Measurements from ENCODE around the gene DNMT3L. TPM values are rescaled to one million over a fixed set of nuclear protein-coding genes. Genes with fewer than 3 reads are reported as not detected.
A peak's percentile ranks its signal among the peaks of the same experiment; 100 is the strongest.
"Not testable (repeated sequence)": the region's sequence is repeated elsewhere in the genome, so short reads cannot be mapped to it uniquely, and the experiment has no call there.

The DNMT3L gene
- total RNA-seq, 4 donors from 2014 or later = not detected

GRCh38 chr21:44223334-44223733, 38.4 kb downstream of the DNMT3L start:
- H3K27ac ChIP-seq, H3K27me3 ChIP-seq, H3K4me3 ChIP-seq, DNase-seq, H3K9me3 ChIP-seq, H3K4me1 ChIP-seq, H3K36me3 ChIP-seq: not testable (repeated sequence)

DNA sequence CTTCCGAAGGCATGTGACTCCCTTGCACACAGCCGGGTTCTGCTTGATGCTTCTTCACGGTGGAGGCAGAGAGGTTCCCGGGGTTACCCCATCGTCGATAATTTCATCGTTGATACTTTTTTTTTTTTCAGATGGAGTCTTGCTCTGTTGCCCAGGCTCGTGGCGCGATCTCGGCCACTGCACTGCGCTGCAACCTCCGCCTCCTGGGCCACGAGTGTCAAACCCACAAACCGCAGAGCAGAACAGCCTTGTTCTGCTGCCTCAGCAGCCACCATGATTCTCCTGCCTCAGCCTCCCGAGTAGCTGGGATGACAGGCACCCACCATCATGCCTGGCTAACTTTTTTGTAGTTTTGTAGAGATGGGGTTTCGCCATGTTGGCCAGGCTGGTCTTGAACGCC, 41.0 kb downstream of the DNMT3L start:
- not testable (repeated sequence) for H3K4me1 ChIP-seq, H3K9me3 ChIP-seq

GRCh38 chr21:44218461-44218860, 43.2 kb downstream of the DNMT3L start:
- H3K9me3 ChIP-seq, H3K27me3 ChIP-seq, H3K27ac ChIP-seq, H3K4me1 ChIP-seq, H3K4me3 ChIP-seq, H3K36me3 ChIP-seq, DNase-seq: not testable (repeated sequence)

More for the DNA sequence above, 41.0 kb downstream of the DNMT3L start:
- H3K4me3 ChIP-seq, DNase-seq, H3K27ac ChIP-seq, H3K27me3 ChIP-seq, H3K36me3 ChIP-seq: not testable (repeated sequence)

- not testable (repeated sequence) for H3K4me3 ChIP-seq, H3K36me3 ChIP-seq, H3K9me3 ChIP-seq, H3K4me1 ChIP-seq, DNase-seq, H3K27me3 ChIP-seq, H3K27ac ChIP-seq
Observed at GRCh38 chr21:44211978-44212377, 49.7 kb downstream of the DNMT3L start.

- H3K36me3 ChIP-seq, H3K27me3 ChIP-seq, H3K9me3 ChIP-seq, DNase-seq, H3K4me3 ChIP-seq, H3K4me1 ChIP-seq, H3K27ac ChIP-seq: not testable (repeated sequence)
Observed at GRCh38 chr21:44211574-44211973, 50.1 kb downstream of the DNMT3L start.

DNA sequence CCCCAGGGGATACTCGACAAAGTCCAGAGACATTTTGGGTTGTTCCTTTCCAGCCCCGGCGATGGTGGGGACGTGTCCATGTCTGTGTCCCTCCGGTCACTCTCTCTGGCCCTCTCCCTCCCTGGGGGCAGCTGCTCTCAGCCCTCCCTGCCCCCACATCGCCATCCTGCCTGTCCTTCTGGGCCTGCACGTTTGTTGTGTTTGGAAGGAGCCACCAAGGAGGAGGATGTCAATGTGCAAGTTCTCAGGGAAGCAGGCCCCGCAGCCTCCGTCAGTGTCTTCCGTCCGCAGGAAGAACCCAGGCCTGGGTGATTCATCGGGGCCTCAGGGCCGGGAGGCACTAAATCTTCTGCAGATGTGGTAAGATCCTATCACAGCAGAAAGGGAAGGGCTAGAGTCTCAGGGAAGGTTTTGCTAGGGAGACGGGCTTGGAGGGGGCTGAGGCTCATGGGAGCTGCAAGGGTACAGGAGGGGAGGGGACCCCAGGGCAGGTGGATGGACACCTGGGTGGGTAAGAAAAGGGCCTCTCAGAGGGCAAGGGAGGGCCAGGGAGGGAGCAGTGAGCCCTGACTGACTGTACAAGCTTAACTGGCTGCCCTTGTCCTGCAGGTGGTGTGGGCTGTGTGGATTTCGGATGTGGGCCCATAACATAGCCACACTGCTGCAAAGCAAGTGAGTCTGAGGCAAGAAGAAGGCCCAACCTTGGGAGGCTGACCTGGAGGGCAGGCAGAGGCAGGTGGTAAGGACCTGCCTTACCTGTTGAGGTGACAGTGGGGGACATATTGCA, 53.6 kb downstream of the DNMT3L start:
- not testable (repeated sequence) for H3K4me1 ChIP-seq, H3K4me3 ChIP-seq, H3K27me3 ChIP-seq, H3K36me3 ChIP-seq, H3K9me3 ChIP-seq
- peak in 2 of 3 donors; percentile 16 to 46 for DNase-seq
- peak overlapping the region in 1 of 4 donors; percentile 66 for H3K27ac ChIP-seq

DNA sequence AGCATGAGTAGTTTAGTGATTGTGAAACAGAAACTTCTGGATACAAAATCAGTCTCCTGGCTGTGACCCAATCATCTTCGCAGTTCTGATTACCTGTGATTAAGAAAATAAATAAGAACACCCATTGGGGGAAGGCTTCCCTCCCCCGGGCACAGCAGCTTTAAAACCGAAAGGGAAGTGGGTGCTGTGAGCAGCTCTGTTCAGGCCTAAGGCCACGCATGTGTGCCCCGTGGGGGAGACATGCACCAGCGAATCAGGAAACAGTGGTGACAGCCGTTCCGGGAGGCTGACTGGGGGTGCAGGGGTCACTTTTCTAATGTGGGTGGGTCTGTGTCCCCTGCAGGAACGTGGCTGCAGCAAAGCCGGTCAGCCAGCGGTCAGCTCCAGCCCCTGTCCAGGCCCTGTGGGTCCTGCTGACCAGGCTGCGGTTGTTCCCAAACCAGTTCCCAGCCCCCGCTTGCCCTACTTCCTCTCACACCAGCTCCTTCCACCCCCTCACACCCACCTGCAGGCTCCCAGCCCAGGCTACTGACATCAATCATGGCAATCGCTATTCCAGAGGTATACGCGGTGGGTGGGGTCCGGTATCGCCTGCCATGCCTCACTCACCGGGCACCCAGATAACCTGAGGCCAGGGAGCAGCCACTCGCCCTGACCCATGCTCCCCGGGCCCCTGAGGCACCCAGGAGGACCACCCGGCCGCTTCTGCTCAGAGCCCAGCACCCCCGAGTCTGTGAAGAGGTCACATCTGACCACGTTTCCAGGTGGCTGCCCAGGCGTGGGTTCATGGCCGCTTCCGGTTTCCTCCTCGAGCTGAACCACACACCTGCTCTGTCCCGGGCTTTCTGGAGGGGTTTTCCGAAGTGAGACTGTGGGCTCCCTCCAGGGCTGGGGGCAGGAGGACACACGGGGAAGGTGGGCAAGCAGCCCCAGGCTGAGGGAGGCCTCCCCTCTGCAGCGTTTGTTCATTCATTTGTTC, 54.7 kb downstream of the DNMT3L start:
- not testable (repeated sequence) for H3K9me3 ChIP-seq, H3K27me3 ChIP-seq, DNase-seq, H3K4me1 ChIP-seq, H3K4me3 ChIP-seq, H3K27ac ChIP-seq, H3K36me3 ChIP-seq

GRCh38 chr21:44206187-44206586, 55.5 kb downstream of the DNMT3L start:
- not testable (repeated sequence) for H3K27me3 ChIP-seq, H3K27ac ChIP-seq, DNase-seq, H3K4me3 ChIP-seq, H3K36me3 ChIP-seq, H3K4me1 ChIP-seq, H3K9me3 ChIP-seq

GRCh38 chr21:44202590-44203299, 59.0 kb downstream of the DNMT3L start:
- not testable (repeated sequence) for DNase-seq, H3K27ac ChIP-seq, H3K4me3 ChIP-seq, H3K4me1 ChIP-seq, H3K36me3 ChIP-seq, H3K9me3 ChIP-seq, H3K27me3 ChIP-seq

- not testable (repeated sequence) for H3K27ac ChIP-seq
- peak in 1 of 3 donors; percentile 37 for DNase-seq
Observed at GRCh38 chr21:44199997-44200396, 61.7 kb downstream of the DNMT3L start.

More at GRCh38 chr21:44199997-44200396, 61.7 kb downstream of the DNMT3L start:
- not testable (repeated sequence) for H3K9me3 ChIP-seq, H3K4me3 ChIP-seq, H3K36me3 ChIP-seq, H3K27me3 ChIP-seq, H3K4me1 ChIP-seq

All from Peyer's patch (tissue), 4 donors.